Measurements from ENCODE around the gene VWF.

DNA sequence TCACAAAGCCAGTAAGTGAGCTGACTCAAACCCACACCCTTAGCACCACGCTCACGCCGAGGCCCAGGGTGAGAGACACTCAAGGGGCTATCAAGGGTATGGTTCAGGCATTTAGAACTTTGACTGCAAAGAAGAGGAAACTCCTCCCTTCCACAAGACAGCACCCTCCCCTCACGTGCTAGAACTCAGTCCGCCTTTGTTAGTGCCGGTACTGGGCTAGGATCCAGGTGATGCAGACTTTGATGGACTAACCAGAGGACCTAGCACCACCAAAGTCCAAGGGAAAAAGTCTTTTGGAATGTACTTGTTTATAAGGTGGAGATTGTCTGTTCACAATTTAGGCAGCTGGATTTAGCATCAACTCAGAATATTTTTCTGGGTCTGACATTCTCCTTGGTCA is 33.7 kb downstream of the VWF start:
- TF ChIP-seq EZH2phosphoT487 (IDR thresholded peaks at IDR 0.05; ENCODE audit: borderline replicate concordance, low read length) (no peak), EZH2 (IDR thresholded peaks at IDR 0.05; ENCODE audit: low read length, unreplicated experiment) (no peak)
- TF ChIP-seq, protein P1, sequence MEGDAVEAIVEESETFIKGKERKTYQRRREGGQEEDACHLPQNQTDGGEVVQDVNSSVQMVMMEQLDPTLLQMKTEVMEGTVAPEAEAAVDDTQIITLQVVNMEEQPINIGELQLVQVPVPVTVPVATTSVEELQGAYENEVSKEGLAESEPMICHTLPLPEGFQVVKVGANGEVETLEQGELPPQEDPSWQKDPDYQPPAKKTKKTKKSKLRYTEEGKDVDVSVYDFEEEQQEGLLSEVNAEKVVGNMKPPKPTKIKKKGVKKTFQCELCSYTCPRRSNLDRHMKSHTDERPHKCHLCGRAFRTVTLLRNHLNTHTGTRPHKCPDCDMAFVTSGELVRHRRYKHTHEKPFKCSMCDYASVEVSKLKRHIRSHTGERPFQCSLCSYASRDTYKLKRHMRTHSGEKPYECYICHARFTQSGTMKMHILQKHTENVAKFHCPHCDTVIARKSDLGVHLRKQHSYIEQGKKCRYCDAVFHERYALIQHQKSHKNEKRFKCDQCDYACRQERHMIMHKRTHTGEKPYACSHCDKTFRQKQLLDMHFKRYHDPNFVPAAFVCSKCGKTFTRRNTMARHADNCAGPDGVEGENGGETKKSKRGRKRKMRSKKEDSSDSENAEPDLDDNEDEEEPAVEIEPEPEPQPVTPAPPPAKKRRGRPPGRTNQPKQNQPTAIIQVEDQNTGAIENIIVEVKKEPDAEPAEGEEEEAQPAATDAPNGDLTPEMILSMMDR (conservative IDR thresholded peaks at IDR 0.05; ENCODE audit: low read depth, low read length): no peak

All from PC-3 (cell line).